Body of pancreas (tissue), 4 donors: Measurements from ENCODE around the gene NODAL. TPM values are rescaled to one million over a fixed set of nuclear protein-coding genes. Genes with fewer than 3 reads are reported as not detected.

ENCODE experiments used
- ATAC-seq: fragments of 150-250 bp; one replicate; pipeline ENCODE4 v1.9.1; 2016
- DNase-seq, 4 donors: peaks; one replicate each; pipeline ENCODE4 v3.0.0-alpha.2; 2019
- H3K27ac ChIP-seq, 4 donors: fragments of 200-600 bp; sonication (generic); 1 replicate in 3 of 4; 2 replicates in 1 of 4; pipeline versions ENCODE4 v1.5.1 to v1.6.1; 2016 to 2019; ENCODE audit warnings: mild to moderate bottlenecking in 1 of 4, mixed read lengths in 1 of 4, moderate library complexity in 1 of 4
- H3K27me3 ChIP-seq, 2 donors: fragments of 200-600 bp; sonication (generic); one replicate each; pipeline ENCODE4 v1.6.0; 2016; ENCODE audit warnings: mild to moderate bottlenecking in 1 of 2
- H3K36me3 ChIP-seq, 2 donors: fragments of 200-600 bp; sonication (generic); replicated peaks in 1 of 2; 2 replicates each; pipeline ENCODE4 v1.5.1; 2016; ENCODE audit warnings: low read depth in 2 of 2; ENCODE audit not compliant: insufficient read depth in 1 of 2
- H3K4me1 ChIP-seq: fragments of 200-600 bp; sonication (generic); one replicate; pipeline ENCODE4 v1.6.0; 2016
- H3K4me3 ChIP-seq, 2 donors: fragments of 200-600 bp; sonication (generic); 1 replicate in 1 of 2; 2 replicates in 1 of 2; pipeline ENCODE4 v1.5.1; 2016 to 2019
- H3K9me3 ChIP-seq, 3 donors: fragments of 200-600 bp; sonication (generic); 1 replicate in 2 of 3; 2 replicates in 1 of 3; pipeline ENCODE4 v1.5.1; 2016
- CTCF ChIP-seq, 7 experiments: fragments of 450-650 bp in 4 of 7; fragments of 200-600 bp in 3 of 7; sonication (generic) in 3 of 7; IDR thresholded peaks; one replicate each; pipeline ENCODE4 v1.5.1; 2016 to 2019; ENCODE audit warnings: antibody characterized with exemption in 7 of 7
- POLR2A ChIP-seq, 3 donors: fragments of 450-650 bp; IDR thresholded peaks; one replicate each; pipeline ENCODE4 v1.6.1; 2016; ENCODE audit warnings: antibody characterized with exemption in 3 of 3, mild to moderate bottlenecking in 2 of 3
- WGBS, 2 donors: methylation state at CpG; one replicate each; pipeline ENCODE4 v1.1.5; 2017; 5-methylcytosine and 5-hydroxymethylcytosine counted together
- intact Hi-C: fragments of 100-400 bp; cut with DNase I; formaldehyde crosslinking; loops from one replicate; pipeline ENCODE4 v1.15.1; 2023
- total RNA-seq, 2 donors: library from RNA; depleted of rRNA; stranded (reverse); fragments of >200 nt; gene quantifications; one replicate each; pipeline ENCODE4 v1.1.0, GENCODE V29; 2016

Gene NODAL
- total RNA-seq, 2 donors from 2014 or later = not detected

GRCh38 chr10:70465278-70465677, 23.8 kb upstream of the NODAL start:
- Histone ChIP-seq H3K27ac (no peak overlapping the region), H3K4me3 (no peak overlapping the region), H3K27me3 (no peaks in the 10 kb centered on the region), H3K4me1 (peaks cover 18% of the 10 kb centered on the region), H3K36me3 (no peaks in the 10 kb centered on the region), H3K9me3 (no peaks in the 10 kb centered on the region)
- no peak for TF ChIP-seq POLR2A (IDR thresholded peaks at IDR 0.05)
- no peak for TF ChIP-seq CTCF (IDR thresholded peaks at IDR 0.05)
- intact Hi-C loops = no loop called here
- ATAC-seq (no peak), DNase-seq (no peak)
- WGBS, 2 donors = 81 to 88% methylated on average over 4 of the region's 4 CpGs

GRCh38 chr10:70462349-70462984, 21.0 kb upstream of the NODAL start:
- 6 to 21% methylated on average over 2 to 4 of the region's 4 CpGs for WGBS, 2 donors
- TF ChIP-seq CTCF (IDR thresholded peaks at IDR 0.05) (no peak), POLR2A (IDR thresholded peaks at IDR 0.05) (peak in 1 of 3 donors; percentile 8)
- DNase-seq (peak; percentile 76 to 92 (median 88)), ATAC-seq (peak; percentile 73)
- H3K36me3 ChIP-seq = no peaks in the 10 kb centered on the region
- no peaks in the 10 kb centered on the region for H3K27me3 ChIP-seq
- no peak overlapping the region for H3K4me3 ChIP-seq
- H3K4me1 ChIP-seq = peaks cover 32% of the 10 kb centered on the region
- peak overlapping the region in 3 of 4 donors; percentile 29 to 74 (median 69) for H3K27ac ChIP-seq
- intact Hi-C loops = no loop called here
- H3K9me3 ChIP-seq = no peaks in the 10 kb centered on the region

DNA sequence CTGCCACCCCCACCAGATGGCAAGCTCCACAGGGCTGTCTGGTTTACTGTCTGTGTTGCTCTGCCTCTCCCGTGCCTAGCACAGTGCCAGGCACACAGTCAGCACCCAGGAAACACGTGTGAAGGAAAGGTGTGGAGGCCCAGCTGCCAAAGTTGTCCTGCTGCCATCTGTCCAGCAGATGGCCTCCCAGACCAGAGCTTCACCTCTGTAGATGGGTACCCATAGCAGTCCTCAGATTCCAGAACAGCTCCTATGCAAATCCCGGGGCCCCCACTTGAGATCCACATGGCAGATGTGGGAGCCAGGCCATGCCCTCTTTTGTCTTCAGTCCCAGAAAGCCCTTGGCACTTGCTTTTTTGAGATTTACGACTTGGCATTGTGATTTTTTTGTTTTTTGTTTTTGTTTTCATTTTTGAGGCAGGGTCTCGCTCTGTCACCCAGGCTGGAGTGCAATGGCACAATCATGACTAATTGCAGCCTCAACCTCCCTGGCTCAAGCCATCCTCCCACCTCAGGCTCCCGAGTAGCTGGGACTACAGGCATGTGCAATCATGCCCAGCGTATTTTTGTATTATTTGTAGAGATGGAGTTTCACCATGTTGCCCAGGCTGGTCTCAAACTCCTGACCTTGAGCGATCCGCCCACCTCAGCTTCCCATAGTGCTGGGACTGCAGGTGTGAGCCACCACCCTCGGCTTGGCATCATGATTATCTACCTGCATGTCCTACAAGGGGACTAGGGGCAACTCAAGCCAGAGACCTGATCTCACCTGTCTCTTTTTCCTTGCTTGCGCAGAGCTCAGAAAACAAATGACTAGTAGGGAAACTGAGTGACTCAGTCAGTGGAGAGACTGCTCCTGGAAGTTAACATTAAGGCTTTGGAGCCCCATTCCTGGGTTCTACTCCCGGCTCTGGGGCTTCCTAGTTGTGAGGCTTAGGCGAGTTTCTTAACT, 20.2 kb upstream of the NODAL start:
- 28 to 30% methylated on average over 13 of the region's 13 CpGs for WGBS, 2 donors

DNA sequence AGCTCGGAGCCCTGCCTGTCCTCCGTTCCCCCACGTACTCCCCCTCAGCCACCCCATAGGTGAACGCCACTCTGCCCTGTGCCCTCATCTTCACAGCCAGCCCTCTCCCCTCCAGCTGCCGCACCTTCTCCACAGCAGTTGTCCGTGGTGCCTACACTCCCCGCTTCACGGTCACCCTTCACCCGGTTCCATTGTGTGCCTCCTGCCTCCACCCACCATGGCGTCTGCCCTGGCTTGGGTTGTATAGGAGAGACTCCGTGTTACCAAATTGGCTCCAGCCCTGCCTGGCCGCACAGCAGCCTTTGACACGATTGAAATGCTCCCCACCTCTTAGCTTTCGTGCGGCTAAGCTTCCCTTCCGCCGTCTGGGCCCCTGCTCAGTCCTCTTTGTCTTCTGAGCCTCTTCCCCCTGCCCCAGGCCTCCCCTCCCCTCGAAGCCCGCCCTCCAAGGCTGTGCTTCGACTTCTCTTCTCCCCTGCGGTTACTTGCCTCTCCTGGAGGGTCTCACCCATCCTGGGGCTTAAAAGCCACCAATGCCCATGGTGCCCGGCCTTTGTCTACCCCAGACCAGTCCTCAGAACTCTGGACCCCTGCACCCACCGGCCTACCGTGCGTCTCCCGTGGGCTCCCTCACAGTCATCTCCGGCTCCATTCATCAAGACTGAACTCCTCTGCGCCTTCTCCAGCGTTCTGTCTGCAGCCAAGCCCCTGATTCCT, 18.5 kb upstream of the NODAL start:
- Histone ChIP-seq H3K4me1 (peaks cover 32% of the 10 kb centered on the region), H3K36me3 (no peaks in the 10 kb centered on the region), H3K27ac (no peak overlapping the region), H3K9me3 (no peaks in the 10 kb centered on the region), H3K27me3 (no peaks in the 10 kb centered on the region), H3K4me3 (no peak overlapping the region)
- TF ChIP-seq CTCF (IDR thresholded peaks at IDR 0.05) (no peak), POLR2A (IDR thresholded peaks at IDR 0.05) (no peak)
- ATAC-seq (no peak), DNase-seq (no peak)
- 75 to 81% methylated on average over 29 of the region's 29 CpGs for WGBS, 2 donors
- intact Hi-C loops = loop anchor here (5.0 kb wide), 1 partner anchor 77 kb away; no protein-coding TSS in a partner anchor

More for the DNA sequence above, 20.2 kb upstream of the NODAL start:
- intact Hi-C loops = no loop called here
- Histone ChIP-seq H3K36me3 (no peaks in the 10 kb centered on the region), H3K4me1 (peaks cover 32% of the 10 kb centered on the region), H3K27ac (peak overlapping the region in 3 of 4 donors; percentile 29 to 74 (median 69)), H3K27me3 (no peaks in the 10 kb centered on the region), H3K4me3 (no peak overlapping the region), H3K9me3 (no peaks in the 10 kb centered on the region)
- peak; percentile 56 to 70 (median 66) for DNase-seq
- ATAC-seq = peak; percentile 45
- TF ChIP-seq CTCF (IDR thresholded peaks at IDR 0.05) (peak; percentile 43 to 82 (median 69)), POLR2A (IDR thresholded peaks at IDR 0.05) (no peak)
